Stimulated activated CD4-positive, alpha-beta T cell treated with anti-CD3 and anti-CD28 coated beads, Interleukin-1b, Interleukin-23, amount 100 ng/mL, for 4 hours (primary cell): ENCODE measurements around the gene KRT73.

Source experiments
- DNase-seq, 2 donors: peaks; one replicate each; pipeline ENCODE4 v3.0.0-alpha.2; 2020; ENCODE audit warnings: low read depth in 2 of 2

Gene KRT73

DNA sequence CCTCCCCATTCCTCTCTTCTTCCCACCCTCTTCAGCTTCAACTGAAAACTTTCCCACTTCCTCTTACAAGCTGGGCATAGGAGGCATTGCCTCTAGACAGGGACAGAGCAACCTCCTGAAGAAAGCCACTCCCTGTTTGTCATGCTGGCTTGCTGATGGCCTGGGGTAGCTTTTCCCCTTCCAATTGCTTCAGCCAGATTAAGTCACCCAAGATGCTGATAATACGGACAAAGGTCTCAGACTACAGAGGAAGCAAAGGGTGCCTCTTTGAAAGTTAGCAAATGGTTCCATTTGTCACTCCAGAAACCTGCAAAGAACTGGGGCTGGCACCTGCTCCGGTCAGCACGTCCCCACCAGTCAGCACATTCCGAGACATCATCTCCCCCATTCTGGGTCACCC lies 27.6 kb upstream of the KRT73 start:
- no peak for DNase-seq

DNA sequence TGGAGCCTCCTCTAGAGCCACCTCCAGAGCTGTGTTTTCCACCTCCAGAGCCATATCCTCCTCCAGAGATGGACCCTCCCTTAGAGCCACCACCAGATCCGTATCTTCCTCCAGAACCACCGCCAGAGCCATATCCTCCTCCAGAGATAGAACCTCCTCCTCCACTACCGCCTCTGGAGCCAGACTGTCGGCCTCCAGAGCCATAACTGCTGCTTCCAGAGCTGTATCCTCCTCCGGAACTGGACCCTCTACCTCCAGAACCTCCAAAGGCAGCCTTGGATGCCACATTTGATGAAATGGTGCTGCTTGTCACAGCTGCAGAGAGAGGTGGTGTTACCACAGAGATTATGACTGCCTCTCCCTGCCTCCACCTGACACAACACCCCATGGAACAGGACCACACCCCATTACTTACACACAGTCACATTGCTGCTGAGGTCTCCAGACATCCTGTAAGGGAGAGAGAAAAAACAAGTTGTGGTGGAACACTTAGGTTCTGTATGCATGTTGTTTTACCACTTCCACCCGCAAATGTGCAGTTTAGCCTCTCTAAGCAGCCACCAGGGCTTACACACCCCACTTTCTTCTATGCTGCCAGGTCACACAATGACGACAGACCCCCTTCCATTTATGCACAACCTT lies 26.9 kb upstream of the KRT73 start:
- no peak for DNase-seq

DNA sequence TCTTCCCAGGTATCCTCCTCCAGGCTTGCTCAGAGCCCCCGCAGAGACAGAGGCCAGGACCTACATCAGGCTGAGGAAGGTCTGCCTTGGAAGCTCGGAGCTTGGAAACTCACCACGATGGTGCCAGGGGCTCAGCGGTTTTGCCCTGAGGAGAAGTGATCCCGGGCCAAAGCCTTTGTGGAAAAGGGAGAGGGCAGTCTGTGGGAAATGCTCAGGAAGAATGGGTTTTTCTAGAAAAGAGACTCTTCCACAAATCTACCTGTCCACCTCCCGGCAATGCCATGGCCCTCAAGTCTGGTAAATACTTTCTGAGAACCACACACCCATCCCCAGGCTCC lies 25.7 kb upstream of the KRT73 start:
- no peak for DNase-seq

DNA sequence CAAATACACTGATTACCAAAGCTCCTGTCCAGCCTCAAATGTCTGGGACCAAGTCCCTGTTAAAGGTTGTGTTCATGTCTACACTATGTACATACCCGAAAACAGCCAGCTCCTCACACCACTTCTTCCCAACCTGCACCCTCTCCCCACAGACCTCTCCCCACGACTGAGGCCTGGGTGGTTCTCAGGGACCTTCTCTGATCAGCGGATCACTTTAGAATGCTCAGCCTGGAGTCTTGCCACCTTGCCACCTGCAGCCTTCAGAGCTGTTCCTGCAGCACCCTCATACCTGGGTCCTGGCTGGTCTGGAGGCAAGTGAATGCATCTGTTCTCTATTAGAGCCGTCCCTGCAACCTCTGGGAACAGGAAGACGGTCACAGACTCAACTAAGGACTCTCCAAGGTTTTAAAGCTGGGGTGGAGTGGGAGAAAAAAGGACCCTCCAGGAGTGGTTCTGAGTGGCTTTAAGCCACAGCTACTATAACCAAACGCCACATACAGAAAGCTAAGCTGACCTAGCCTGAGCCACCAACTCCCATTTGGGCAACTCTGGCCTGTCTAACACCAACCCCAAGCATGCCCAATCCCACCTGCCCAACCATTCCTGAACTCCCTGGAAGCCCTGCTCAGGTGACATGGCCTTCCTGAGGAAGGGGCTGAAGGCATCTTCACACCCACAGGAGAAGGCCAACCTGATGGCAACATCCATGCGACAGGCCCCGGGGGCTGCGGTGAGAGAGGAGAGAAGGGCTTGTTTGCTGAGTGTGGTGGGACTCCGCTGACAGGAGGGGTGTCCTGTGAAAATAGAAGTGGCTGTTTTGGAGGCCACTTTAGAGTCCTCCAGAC lies 25.1 kb upstream of the KRT73 start:
- DNase-seq = no peak

DNA sequence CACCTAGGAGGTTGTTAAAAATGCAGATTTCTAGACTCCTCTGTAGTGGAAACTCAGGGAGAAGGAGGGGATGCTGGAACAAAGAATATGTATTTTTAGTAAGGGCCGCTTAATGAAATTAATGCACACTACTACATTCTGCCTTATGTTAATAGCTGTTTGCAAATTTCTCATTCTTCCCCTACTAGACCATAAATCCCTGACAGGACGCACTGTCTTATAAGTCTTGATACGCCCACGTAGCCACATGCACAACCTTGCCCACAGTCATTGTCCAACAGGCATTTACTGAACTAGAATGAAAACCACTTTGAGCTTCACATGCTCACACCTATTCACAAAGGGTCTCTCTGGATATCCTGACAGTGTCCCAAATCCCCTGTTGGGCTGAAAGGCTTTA lies 23.1 kb upstream of the KRT73 start:
- DNase-seq = no peak

DNA sequence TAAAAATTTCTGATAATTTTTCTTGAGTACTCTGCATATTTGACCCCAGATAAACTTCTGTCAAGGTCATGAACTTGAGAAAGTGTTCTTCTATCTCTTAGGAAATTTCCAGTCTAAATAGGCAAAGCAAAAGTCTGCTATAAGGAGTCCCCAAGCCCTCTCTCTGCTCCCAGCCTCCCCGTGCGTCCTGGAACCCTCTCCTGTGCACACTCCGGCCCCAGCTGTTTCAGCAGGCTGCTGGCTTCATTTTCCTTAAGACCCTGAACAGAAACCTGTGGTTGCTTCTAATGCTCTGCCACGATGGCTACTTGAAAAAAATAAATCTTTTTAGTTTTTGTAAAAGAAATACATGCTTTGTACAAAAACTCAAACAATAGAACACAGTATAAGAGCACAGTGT lies 18.9 kb upstream of the KRT73 start:
- no peak for DNase-seq

DNA sequence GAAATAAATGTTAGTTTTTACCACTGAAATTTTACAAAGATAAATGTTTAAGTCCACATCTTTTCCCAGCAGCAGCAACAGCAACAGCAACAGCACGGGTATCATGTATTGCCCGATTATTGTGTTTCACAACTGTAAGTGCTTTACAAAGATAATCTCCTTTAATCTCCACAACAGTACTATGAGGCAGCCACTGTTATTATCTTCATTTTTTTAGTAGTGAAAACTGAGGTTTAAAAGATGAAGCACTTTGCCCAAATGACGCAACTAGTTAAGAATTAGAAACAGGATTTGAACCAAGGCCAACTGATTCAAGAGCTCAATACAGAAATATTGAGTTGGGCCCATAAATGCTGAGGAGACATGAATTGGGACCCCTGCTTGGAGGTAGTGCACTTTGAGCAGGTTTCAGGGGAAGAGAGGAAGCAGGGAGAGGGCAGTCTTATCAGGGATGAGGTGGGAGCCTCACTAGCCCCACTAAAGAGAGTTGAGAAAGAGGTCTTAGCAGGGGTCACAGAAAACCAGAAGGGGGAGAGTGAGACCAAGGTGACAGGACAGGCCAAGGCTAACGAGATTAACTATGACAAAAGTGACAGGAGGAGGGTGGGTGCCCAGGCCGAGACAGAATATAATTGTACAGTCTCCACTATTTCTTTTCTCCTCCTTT lies 18.4 kb upstream of the KRT73 start:
- no peak for DNase-seq

DNA sequence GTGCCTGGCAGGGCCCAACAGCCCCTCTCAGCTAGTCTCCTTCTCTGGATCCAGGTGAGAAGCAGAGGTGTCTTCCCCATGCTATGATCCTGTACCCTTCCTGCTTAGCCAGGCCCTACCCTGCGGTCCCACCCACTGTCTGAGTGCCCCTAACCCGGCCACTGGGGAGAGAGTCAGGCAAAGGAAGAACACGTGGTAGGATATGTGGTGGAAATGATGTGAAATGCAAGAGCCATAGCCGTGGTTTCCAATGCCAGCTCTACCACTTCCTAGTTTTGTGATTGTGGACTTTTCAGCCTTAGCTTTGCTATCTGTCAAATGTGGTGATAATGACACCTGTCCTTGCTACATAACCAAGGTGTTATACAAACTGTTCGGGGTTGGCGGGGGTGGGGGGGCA lies 17.8 kb upstream of the KRT73 start:
- no peak for DNase-seq

DNA sequence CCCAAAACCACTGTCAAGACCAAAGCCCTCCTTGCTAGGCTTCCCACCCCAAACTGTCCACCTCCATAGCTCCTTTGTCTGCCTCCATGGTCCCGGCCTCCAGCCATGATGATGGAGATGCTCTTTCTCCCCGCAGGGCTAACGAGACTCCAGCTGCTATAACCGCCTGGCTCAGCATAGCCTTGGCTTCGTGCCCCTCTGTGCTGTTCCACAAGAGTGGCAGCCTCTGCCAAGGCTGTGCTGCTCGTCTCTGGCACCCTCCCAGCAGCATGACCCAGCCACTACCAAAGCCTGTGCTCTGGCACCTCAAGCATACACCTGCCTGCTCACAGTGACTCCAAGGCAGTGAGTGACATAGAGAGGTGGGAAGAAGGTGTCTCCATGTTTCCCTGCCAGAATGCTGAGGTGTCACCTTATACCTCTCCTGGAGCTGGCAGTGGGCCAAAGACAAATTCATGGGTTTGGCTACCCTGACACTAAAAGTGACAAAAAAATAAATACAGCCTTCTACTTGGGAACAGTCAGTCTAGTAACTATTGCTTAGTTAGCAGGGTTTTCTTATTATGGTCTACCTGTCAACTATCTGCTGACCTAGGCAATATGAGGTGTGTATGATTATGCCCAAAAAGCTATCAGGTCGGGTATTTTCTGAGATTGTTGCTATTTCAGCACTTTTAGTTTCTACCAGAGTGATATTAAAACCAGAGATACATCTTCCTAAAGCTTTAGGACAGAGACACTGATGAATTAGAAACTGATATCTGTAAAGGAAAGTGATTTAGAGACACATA lies 16.1 kb upstream of the KRT73 start:
- DNase-seq = no peak

DNA sequence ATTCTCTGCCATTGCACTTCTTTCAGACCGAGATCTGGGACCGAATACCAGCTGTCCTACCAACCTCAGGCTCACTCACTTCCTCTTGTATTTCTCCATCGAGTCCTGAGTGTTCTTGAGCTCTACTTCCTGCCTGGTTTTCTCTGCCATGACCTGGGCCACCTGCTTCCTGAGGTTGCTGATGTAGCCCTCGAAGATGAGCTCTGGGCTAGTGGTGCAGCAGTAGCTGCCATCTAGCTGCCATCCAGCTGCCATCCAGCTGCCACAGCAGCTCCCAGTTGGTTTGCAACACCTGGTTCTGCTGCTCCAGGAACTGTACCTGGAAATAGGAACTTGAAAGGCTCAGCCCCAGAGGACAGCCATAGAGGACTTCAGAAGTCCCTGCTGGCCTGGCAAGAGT lies 15.0 kb upstream of the KRT73 start:
- DNase-seq = no peak

DNA sequence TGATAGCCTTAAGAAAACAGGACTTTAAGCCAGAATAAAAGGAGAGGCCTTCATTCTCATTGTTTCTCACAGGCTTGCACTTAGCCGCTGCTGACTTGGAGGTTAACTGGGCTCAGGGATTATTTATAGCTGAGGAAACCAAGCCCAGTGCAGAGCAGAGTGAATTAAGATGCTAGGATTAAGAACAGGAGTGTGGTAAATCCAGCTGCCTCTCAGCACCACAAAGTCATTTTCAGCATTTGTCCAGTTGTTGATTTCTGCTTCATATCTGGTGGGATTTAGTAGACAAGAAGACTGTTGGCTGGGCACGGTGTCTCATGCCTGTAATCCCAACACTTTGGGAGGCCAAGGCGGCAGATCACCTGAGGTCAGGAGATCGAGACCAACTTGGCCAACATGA lies 14.3 kb upstream of the KRT73 start:
- DNase-seq = no peak

DNA sequence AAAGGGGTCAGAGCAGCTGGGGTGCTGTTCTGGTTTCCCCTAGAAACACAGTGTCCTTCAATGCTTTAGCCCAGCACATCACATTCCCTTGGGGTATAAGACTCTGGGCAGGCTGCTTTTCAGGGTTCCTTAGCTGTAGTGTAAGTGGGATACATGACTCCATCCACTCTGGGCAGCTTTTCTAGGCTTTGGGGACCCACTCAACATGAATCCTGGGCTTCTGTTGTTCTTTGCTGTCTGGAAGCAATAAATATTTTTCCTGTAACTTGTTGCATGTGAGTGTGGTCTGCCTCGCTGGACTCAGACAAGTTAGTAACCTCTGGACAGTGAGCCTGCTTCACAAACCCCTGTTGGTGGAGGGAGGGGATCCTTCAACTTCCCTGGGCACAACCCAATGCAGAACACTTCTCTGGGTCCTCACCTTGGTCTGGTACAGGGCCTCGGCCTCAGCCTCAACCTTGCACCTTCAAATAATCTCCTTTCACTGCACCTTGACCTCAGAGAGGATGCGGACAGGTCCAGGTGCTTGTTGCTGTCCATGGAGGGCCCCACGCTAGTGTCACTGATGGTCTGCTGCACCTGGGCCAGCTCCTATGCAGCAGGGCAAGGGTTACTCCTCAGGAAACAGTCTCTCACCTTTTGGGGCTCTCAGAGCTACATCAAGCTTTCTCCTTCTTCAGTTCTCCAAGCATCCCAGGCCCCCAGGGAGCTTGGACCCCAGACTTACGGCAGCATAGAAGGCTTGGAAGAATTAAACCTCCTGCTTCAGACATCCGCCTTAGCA lies 13.5 kb upstream of the KRT73 start:
- no peak for DNase-seq

DNA sequence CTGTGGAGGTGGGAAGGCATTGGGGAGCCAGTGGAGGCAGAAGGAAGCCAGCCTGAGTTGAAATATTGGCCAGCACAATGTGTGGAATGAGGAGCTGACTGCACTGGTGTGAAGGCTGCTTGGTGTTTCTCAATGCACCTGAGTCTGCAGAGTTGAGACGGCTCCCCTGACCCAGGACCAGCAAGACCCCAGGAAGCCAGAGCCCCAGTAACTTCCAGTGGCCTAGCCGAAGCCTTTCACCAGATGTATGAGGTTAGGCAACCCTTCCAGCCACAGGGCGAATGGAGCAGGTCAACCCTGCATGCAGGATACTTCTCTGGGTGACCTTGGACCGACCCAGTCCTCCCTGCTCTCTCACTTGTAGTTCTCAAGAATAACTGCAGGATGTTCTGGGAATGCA lies 12.9 kb upstream of the KRT73 start:
- DNase-seq = no peak

DNA sequence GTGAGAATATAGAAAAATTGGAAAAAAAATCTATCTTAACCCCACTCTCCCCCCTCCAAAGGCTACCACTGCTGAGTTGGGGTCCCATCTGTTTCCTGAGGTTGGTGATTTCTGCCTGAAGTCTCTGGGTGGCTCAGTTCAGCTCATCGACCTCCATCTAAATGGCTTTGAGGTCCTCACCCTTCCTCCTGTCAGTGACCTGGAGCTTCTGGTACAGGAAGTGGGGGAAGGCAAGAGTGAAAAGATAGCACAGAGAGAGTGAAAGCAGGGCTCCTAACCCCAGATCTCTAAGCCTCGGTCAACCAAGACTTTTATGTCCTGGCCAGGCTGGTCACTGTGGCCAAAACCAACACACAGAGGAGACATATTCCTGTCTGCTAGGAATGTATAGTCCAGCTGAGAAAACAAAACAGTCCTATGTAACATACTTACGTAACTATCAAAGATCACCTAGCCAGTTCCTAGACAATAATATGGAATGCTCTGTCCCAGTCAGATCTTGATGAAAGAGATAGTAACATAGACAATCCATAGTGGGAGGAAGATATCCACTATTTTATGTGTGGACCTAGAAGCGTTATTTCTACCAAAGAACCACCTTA lies 12.3 kb upstream of the KRT73 start:
- DNase-seq = no peak

DNA sequence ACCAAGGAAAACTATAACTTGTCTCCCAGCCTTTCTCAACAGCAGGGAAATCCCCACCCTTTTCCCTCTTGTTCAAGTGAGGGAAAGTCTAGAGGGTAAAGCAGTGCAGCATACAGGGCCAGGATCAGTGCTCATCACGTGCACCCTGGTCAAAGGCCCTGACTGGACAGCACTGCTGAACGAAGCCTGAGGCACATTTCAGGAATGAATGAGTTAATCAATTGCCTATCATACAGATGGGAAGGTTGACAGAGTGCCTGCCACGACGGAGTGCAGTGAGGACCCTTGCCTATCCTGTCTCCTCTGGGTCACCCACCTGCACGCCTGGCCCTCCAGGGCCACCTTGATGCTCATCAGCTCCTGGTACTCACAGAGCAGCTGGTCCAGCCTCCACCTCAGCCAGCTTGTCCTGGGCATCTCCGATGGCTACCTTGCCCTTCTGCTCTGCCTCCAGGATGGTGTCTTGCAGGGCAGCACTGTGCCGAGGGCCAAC lies 11.7 kb upstream of the KRT73 start:
- no peak for DNase-seq

DNA sequence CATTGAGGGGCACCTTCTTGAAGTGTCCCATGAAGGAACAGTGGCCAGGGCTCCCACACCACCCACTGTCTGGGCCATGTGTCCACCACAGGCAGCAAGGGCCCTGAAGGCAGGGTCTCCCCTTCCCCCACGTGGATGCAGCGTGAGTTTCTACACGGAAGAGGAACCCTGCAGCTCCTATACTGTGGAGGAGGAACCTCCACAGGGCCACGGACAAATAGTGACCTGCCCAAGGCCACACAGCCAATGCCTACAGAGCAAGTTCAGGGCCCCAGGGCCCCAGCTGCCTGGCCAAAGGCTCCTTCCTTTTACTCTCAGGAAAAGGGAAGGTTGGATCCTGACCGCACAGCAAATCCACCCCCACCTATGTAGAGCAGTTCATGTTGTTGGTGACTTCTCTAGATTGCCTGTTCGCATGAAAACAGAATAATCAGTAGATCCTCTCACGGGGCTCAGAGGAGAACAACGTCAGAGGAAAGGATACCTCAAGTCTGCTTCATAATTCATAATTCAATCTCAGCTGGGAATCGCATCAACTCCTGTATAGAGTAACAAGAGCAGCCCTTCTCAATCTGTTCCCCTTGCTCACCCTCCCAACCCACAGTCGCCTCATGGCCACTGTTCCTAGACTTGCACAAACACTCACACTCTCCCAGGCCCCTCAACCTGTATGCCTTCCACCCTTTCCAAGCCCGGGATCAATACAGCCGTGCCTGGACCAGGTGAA lies 11.1 kb upstream of the KRT73 start:
- no peak for DNase-seq

DNA sequence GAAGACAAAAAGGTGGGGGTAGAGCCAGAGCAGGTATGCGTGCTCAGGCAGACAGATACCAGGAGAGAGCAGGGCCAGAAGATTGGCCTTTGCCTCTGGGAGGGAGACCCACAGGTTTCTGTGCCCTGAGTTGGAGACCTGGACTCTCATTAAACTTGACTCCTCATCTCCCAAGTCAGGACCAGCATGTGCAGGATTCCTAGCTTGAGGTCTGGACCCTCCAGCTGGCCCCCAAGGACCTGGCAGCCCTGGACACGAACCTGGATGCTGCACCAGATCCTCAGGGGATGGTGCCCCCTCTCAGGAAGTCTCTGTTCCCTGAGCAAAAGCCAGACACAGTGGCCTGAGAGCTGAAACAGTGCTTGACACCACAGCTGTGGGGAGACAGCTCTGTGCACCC lies 10.5 kb upstream of the KRT73 start:
- DNase-seq = no peak

DNA sequence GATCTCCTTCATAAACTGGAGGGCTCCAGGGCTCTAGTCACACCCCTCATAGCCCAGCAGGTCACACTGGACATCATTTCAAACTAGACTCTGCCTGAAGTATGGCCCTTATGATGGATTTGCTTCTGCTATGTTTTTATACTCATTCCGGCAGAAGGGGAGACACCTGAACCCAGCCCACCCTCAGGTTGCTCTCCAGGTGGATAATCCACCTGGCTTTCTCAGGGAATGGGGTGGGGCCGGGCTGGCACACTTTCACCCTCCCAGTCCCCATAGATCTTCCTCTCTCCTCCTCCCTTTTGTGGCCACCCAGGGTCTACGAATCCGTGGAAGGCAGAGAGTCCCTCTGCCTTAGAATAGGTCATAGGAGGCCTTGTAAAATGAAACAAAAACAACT lies 9.8 kb upstream of the KRT73 start:
- DNase-seq = no peak

DNA sequence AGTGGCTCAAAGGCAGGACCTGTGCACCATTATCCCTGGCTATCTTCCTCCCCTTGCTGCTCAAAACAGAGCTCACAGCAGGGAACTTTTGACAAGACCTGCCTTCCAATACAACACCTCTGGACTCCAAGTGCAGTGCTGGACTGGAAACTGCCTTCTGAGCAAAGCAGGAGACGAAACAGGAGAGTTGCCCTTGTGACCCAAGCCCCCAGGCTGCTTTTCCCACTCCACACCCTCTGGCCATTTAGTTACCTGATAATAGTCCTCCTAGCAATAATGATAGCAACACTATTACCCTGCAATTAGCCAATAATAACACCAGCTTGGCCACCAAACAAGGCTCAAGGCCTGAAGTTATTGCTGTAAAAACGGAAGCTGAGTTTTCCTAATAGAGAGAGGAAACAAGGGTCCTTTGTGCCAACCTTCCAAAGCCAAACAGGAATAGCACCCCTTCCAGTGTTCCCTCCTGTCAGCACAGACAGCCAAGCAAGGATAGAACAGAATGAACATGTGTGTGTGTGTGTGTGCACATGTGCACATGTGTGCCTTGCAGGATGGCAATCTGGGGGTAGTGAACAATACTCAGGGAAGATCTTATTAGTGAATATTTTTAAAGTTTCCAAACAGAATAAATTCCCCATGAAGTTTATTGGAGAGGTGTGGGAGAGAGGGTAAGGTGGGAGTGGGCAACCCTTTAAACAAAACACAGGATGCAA lies 9.2 kb upstream of the KRT73 start:
- DNase-seq = no peak

DNA sequence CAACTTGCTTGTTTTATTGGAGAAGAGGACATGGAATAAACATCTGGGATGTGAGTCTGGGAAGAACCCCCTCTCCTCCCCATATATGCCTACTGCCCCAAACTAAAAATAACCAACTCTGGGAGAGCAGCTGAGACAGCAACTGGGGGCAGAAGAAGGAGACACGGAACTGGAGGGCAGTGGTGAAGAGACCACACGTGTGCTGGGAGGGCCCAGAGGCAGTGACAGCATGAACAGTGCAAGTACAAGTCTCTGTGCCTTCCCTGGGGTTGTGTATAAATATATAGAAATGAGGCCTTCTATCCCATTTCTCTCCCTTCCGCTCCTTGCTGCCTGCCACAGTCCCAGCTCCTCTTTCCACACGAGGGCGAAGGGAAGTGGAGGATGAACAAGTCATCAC lies 4.0 kb upstream of the KRT73 start:
- no peak for DNase-seq
